A673 (cell line): ENCODE results near the gene SERTAD1. TPM values are rescaled to one million over a fixed set of nuclear protein-coding genes. Genes with fewer than 3 reads are reported as not detected.

Experiments used
- BruUV-seq: library from RNA; stranded (reverse); fragments of 400-500 nt; replicated peaks from 2 replicates; lab custom pipeline; 2021; lab: Mats Ljungman, UMichigan
- CTCF ChIA-PET: fragments of 300-600 bp; sonication (Branson Sonifier 250); formaldehyde crosslinking; loops from one replicate; lab custom pipeline; 2022; ENCODE audit warnings: antibody characterized with exemption; lab: Charles Lee
- POLR2A ChIA-PET: fragments of 300-600 bp; sonication (Branson Sonifier 250); formaldehyde crosslinking; loops from one replicate; lab custom pipeline; 2022; ENCODE audit warnings: antibody characterized with exemption; ENCODE audit not compliant: low non-redundant PET; lab: Charles Lee
- DNase-seq: peaks from one replicate; pipeline ENCODE4 v3.0.0-alpha.2; 2015; ENCODE audit warnings: low spot score
- H3K27ac ChIP-seq: fragments of 200-600 bp; sonication (generic); 2 replicates; pipeline ENCODE4 v1.5.1; 2016; ENCODE audit warnings: mixed run types, low read depth, mild to moderate bottlenecking, mixed read lengths, antibody characterized with exemption, low read length; ENCODE audit not compliant: poor library complexity, severe bottlenecking
- H3K27me3 ChIP-seq: fragments of 200-600 bp; sonication (generic); replicated peaks from 2 replicates; pipeline ENCODE4 v1.6.1; 2017; ENCODE audit warnings: mixed run types, low read depth, mild to moderate bottlenecking, mixed read lengths, antibody characterized with exemption, low read length; ENCODE audit not compliant: insufficient read depth, poor library complexity
- H3K36me3 ChIP-seq: fragments of 200-600 bp; sonication (generic); 2 replicates; pipeline ENCODE4 v1.6.1; 2016; ENCODE audit warnings: mixed run types, mild to moderate bottlenecking, mixed read lengths, antibody characterized with exemption, low read length; ENCODE audit not compliant: insufficient read depth, poor library complexity, severe bottlenecking
- H3K4me1 ChIP-seq: fragments of 200-600 bp; sonication (generic); 2 replicates; pipeline ENCODE4 v1.6.1; 2017; ENCODE audit warnings: mixed run types, mild to moderate bottlenecking, mixed read lengths, antibody characterized with exemption, low read length; ENCODE audit not compliant: insufficient read depth, poor library complexity, severe bottlenecking
- H3K4me3 ChIP-seq: fragments of 200-600 bp; sonication (generic); 2 replicates; pipeline ENCODE4 v1.5.1; 2016; ENCODE audit warnings: low read depth, mixed run types, mild to moderate bottlenecking, mixed read lengths, low read length; ENCODE audit not compliant: poor library complexity, severe bottlenecking
- H3K9me3 ChIP-seq: fragments of 200-600 bp; sonication (generic); 2 replicates; pipeline ENCODE4 v1.6.1; 2016; ENCODE audit warnings: mixed run types, low read depth, mild to moderate bottlenecking, mixed read lengths, antibody characterized with exemption, low read length; ENCODE audit not compliant: poor library complexity, severe bottlenecking
- EZH2 ChIP-seq: fragments of 200-600 bp; sonication (generic); IDR thresholded peaks from 2 replicates; pipeline ENCODE4 v1.6.1; 2017; ENCODE audit warnings: borderline replicate concordance, low read depth, mild to moderate bottlenecking, mixed read lengths, antibody characterized with exemption, low read length; ENCODE audit not compliant: poor library complexity, severe bottlenecking
- intact Hi-C: fragments of 100-400 bp; cut with micrococcal nuclease; formaldehyde crosslinking; loops from one replicate; pipeline ENCODE4 v1.10.0; 2022; ENCODE audit not compliant: unreplicated experiment
- total RNA-seq: library from RNA; stranded (reverse); gene quantifications from 2 replicates; pipeline ENCODE4 v1.2.3, GENCODE V29; 2021
- TF ChIP-seq, protein P1 (sequence below): fragments of 300-800, 200-600 bp; sonication (generic); conservative IDR thresholded peaks from 2 replicates; pipeline ENCODE4 v1.5.1; 2017; ENCODE audit warnings: low read depth, mild to moderate bottlenecking, antibody characterized with exemption, low read length, moderate library complexity, mixed read lengths

Gene SERTAD1
- total RNA-seq, 1 experiment from 2014 or later: 16.5 TPM

DNA sequence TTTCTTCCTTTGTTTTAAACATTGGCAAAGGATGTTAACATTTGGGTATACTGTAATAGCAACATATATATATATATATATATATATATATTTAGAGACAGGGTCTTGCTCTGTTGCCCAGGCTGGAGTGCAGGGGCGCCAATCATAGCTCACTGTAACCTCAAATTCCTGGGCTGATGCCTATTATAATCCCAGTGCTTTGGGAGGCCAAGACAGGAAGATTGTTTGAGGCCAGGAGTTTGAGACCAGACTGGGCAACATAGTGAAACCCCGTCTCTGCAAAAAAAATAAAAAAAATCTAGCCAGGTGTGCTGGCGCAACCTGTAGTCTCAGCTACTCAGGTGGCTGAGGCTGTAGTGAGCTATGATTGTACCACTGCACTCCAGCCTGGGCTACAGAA is 34.4 kb upstream of the SERTAD1 start:
- CTCF ChIA-PET: no interaction called here
- BruUV-seq: no TSS peak

DNA sequence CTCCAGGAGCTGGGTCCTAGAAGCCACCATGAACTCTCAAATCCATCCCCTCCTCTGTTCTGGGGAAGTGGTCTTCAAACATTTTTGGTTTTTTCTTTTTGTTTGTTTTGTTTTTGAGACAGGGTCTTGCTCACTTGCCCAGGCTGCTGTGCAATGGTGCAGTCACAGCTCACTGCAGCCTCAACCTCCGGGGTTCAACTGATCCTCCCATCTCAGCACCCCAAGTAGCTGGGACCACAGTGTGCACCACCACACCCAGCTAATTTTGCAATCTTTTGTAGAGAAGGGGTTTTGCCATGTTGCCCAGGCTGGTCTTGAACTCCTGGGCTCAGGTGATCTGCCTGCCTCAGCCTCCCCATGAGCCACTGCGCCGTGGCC is 32.8 kb upstream of the SERTAD1 start:
- no peaks in the 10 kb centered on the region for H3K9me3 ChIP-seq
- BruUV-seq: no TSS peak
- no peaks in the 10 kb centered on the region for H3K27me3 ChIP-seq
- TF ChIP-seq EZH2: no peak
- TF ChIP-seq, protein P1, sequence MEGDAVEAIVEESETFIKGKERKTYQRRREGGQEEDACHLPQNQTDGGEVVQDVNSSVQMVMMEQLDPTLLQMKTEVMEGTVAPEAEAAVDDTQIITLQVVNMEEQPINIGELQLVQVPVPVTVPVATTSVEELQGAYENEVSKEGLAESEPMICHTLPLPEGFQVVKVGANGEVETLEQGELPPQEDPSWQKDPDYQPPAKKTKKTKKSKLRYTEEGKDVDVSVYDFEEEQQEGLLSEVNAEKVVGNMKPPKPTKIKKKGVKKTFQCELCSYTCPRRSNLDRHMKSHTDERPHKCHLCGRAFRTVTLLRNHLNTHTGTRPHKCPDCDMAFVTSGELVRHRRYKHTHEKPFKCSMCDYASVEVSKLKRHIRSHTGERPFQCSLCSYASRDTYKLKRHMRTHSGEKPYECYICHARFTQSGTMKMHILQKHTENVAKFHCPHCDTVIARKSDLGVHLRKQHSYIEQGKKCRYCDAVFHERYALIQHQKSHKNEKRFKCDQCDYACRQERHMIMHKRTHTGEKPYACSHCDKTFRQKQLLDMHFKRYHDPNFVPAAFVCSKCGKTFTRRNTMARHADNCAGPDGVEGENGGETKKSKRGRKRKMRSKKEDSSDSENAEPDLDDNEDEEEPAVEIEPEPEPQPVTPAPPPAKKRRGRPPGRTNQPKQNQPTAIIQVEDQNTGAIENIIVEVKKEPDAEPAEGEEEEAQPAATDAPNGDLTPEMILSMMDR: no peak
- POLR2A ChIA-PET: no interaction called here
- H3K4me1 ChIP-seq: peaks cover 2% of the 10 kb centered on the region
- intact Hi-C loops: no loop called here
- no peak for DNase-seq
- no peak overlapping the region for H3K4me3 ChIP-seq
- H3K27ac ChIP-seq: no peak overlapping the region
- no peaks in the 10 kb centered on the region for H3K36me3 ChIP-seq
- CTCF ChIA-PET: no interaction called here

More for the DNA sequence above, 34.4 kb upstream of the SERTAD1 start:
- intact Hi-C loops: loop anchor here (10.0 kb wide), 1 partner anchor 135 kb away; no protein-coding TSS in a partner anchor
- Histone ChIP-seq H3K36me3 (no peaks in the 10 kb centered on the region), H3K4me3 (no peak overlapping the region), H3K9me3 (no peaks in the 10 kb centered on the region), H3K27ac (no peak overlapping the region), H3K4me1 (peaks cover 12% of the 10 kb centered on the region), H3K27me3 (no peaks in the 10 kb centered on the region)
- no peak for TF ChIP-seq EZH2
- TF ChIP-seq, protein P1: no peak
- no peak for DNase-seq
- POLR2A ChIA-PET: no interaction called here

DNA sequence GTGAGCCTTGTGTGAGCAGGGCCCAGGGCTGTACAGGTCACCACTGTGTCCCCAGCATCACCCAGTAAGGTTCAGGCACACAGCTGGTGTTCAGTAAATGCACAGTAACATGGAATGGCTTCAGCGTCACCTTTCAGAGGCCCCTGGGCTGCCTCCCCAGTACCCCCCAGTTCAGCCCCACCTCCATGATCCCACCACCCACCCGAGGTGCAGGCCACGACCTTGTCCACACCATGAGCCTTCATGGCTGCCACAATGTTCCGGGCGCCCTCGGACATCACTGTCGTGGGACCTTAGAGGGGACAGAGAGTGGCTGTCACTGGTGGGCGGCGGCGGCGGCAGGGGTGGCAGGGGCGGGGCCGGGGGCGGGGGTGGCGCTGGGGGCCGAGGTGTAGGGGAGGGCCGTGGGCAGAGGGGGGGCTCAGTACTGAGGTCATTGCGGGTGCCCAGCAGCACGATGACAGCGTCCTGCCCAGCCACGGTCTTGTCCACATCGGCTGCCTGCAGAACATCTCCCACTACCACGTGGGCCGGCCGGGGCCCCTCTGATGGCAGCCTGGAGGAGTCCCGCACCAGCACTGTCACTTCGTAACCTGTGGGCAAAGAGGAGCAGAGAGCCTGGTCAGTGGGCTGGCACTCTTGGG is 32.3 kb upstream of the SERTAD1 start:
- Histone ChIP-seq H3K27me3 (no peaks in the 10 kb centered on the region), H3K4me3 (no peak overlapping the region), H3K4me1 (no peaks in the 10 kb centered on the region), H3K9me3 (no peaks in the 10 kb centered on the region), H3K27ac (no peak overlapping the region), H3K36me3 (no peaks in the 10 kb centered on the region)
- intact Hi-C loops: no loop called here
- CTCF ChIA-PET: no interaction called here
- no peak for DNase-seq
- TF ChIP-seq, protein P1: no peak
- no peak for TF ChIP-seq EZH2
- POLR2A ChIA-PET: no interaction called here
- no TSS peak for BruUV-seq
